SK-N-SH (cell line): ENCODE measurements around the gene RGL1.

ENCODE experiments used
- CTCF ChIP-seq: fragments of 200-600 bp; sonication (generic); IDR thresholded peaks from 2 replicates; pipeline ENCODE4 v1.6.1; 2017; ENCODE audit warnings: antibody characterized with exemption, mild to moderate bottlenecking, moderate library complexity
- EP300 ChIP-seq, 2 experiments: IDR thresholded peaks; 2 replicates each; pipeline versions ENCODE4 v1.4.0 to v1.6.1; 2012; ENCODE audit warnings: borderline replicate concordance in 1 of 2, low read depth in 1 of 2, low read length in 1 of 2
- JUND ChIP-seq: IDR thresholded peaks from 2 replicates; pipeline ENCODE4 v1.4.0; 2012
- MAX ChIP-seq: IDR thresholded peaks from 2 replicates; pipeline ENCODE4 v1.4.0; 2012; ENCODE audit warnings: low read depth
- PBX3 ChIP-seq: IDR thresholded peaks from 2 replicates; pipeline ENCODE4; 2012
- POLR2AphosphoS5 ChIP-seq: IDR thresholded peaks from 2 replicates; pipeline ENCODE4 v1.6.1; 2012; ENCODE audit warnings: low read depth, low read length
- RAD21 ChIP-seq: IDR thresholded peaks from 2 replicates; pipeline ENCODE4 v1.6.1; 2012; ENCODE audit warnings: mild to moderate bottlenecking, low read length
- RCOR1 ChIP-seq: fragments of 150-350 bp; IDR thresholded peaks from 2 replicates; pipeline ENCODE4 v1.6.1; 2017; ENCODE audit warnings: antibody characterized with exemption, low read length
- REST ChIP-seq: IDR thresholded peaks from 2 replicates; pipeline ENCODE4 v1.6.1; 2012; ENCODE audit warnings: mild to moderate bottlenecking, low read depth, low read length, moderate library complexity
- TAF1 ChIP-seq: IDR thresholded peaks from 2 replicates; pipeline ENCODE4 v1.6.1; 2012; ENCODE audit warnings: low read depth, mild to moderate bottlenecking, low read length, moderate library complexity, borderline replicate concordance
- YY1 ChIP-seq: IDR thresholded peaks from 2 replicates; pipeline ENCODE4 v1.4.0; 2012; ENCODE audit warnings: low read depth, mild to moderate bottlenecking

- no peak for TF ChIP-seq RCOR1
- no peak for TF ChIP-seq CTCF
- no peak for TF ChIP-seq YY1
- no peak for TF ChIP-seq MAX
- TF ChIP-seq JUND, result no peak
- no peak for TF ChIP-seq RAD21
- no peak for TF ChIP-seq REST
- TF ChIP-seq PBX3, result no peak
- TF ChIP-seq TAF1, result no peak
- no peak for TF ChIP-seq POLR2AphosphoS5
- TF ChIP-seq EP300 (IDR thresholded peaks at IDR 0.05; ENCODE audit: borderline replicate concordance in 1 of 2, low read depth in 1 of 2, low read length in 1 of 2), result no peak
Measured at GRCh38 chr1:183780757-183781156, 24.2 kb upstream of the RGL1 start.
